GM12865 (cell line): ENCODE data around the gene TGFBR3L.

Source experiments
- DNase-seq: peaks from one replicate; pipeline ENCODE4 v3.0.0; 2010; ENCODE audit warnings: low read depth
- H3K4me3 ChIP-seq: 2 replicates; pipeline ENCODE4 v1.5.1; 2011; ENCODE audit warnings: mild to moderate bottlenecking, low read depth, low read length, control low read depth
- TF ChIP-seq, protein P1 (sequence below): IDR thresholded peaks from 2 replicates; pipeline ENCODE4 v1.5.1; 2011; ENCODE audit warnings: low read length, control low read depth, low read depth, inconsistent platforms; ENCODE audit not compliant: insufficient read depth; ENCODE audit errors: missing control alignments

The TGFBR3L gene

DNA sequence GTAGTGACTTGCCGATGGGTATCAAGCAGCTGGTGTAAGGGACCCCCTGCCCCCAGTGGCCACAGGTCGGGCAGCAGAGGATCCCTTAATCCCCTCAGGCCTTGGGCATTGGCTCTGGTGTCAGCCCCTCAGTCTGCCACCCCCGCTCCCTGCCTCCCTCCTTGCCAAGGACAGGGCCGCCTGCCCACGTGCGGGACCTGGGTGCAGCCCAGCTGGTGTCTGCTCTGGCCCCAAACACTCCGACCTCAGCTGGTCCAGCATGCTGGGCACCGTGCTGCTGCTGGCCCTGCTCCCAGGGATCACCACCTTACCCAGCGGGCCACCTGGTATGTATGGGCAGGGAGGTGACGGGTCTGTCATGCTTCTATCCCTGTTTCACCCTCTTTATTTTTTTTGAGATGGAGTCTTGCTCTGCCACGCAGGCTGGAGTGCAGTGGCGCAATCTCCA lies at the start of gene TGFBR3L:
TSS of gene TGFBR3L (plus strand) at position 233 of the 448 bp plus-strand sequence.
- DNase-seq = no peak
- no peak within 1 kb of the TSS for H3K4me3 ChIP-seq

DNA sequence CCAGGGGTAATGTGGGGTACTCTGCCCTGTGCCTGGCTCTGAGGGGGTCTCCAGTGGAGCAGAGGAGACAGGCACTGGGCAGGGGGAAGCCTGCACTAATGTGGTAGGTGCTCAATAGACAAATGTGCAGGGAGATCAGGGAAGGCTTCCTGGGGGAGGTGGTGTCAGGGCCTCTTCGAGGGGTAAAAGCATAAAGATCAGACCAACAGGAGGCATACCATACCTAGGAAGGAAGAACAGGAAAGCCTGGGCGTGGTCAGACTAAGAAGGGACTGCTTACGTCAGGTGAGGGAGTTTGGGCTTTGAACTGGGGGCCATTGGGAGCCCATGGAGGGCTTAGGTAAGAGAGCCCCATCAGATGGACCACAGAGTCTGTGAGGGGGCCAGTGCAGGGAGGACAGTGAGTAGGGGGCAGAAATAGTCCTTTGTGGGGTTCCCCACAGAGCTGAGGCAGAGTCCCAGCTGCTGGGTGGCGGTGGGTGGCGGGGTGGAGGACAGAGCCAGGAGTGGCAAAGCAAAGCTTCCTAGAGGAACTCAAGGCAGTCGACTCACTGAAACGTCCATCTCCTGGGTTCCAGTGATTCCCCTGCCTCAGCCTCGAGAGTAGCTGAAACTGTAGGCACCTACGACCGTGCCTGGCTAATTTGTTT lies 49.2 kb upstream of the TGFBR3L start:
- peak; percentile 44 for DNase-seq

More for the DNA sequence above, at the start of gene TGFBR3L:
- TF ChIP-seq, protein P1, sequence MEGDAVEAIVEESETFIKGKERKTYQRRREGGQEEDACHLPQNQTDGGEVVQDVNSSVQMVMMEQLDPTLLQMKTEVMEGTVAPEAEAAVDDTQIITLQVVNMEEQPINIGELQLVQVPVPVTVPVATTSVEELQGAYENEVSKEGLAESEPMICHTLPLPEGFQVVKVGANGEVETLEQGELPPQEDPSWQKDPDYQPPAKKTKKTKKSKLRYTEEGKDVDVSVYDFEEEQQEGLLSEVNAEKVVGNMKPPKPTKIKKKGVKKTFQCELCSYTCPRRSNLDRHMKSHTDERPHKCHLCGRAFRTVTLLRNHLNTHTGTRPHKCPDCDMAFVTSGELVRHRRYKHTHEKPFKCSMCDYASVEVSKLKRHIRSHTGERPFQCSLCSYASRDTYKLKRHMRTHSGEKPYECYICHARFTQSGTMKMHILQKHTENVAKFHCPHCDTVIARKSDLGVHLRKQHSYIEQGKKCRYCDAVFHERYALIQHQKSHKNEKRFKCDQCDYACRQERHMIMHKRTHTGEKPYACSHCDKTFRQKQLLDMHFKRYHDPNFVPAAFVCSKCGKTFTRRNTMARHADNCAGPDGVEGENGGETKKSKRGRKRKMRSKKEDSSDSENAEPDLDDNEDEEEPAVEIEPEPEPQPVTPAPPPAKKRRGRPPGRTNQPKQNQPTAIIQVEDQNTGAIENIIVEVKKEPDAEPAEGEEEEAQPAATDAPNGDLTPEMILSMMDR = no peak

DNA sequence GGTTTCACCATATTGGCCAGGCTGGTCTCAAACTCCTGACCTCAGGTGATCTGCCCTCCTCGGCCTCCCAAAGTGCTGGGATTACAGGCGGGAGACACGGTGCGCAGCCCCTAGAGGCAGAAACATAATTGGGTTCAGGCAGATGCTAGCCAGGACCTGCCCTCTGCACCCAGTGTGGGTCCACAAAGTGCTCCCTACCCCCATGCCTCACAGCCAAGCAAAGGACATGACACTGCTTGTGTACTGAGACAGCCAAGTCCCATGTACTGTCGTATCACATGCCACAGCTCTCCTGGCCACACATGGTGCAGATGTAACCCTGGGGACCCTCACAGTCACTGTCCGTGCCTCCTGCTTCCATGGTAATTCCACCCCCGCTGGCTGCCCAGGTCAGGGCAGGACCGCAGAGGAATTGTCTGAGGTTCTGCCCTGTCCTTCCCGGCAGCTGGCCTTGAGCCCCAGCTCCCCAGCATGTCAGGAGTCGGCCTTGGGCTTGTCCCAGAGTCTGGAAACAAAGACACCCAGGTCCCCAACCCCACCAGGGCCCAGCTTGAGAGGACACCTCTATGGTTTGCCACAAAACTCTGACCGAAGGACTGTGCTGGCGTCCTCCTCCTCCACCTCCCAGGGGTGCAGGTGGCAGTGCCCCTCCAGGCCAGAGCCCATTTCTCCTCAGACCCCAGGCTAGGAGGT lies 48.1 kb upstream of the TGFBR3L start:
- TF ChIP-seq, protein P1 = no peak
- no peak for DNase-seq
- no peak overlapping the region for H3K4me3 ChIP-seq

More for the DNA sequence above, 49.2 kb upstream of the TGFBR3L start:
- peak overlapping the region; percentile 7 for H3K4me3 ChIP-seq
- TF ChIP-seq, protein P1 = no peak

DNA sequence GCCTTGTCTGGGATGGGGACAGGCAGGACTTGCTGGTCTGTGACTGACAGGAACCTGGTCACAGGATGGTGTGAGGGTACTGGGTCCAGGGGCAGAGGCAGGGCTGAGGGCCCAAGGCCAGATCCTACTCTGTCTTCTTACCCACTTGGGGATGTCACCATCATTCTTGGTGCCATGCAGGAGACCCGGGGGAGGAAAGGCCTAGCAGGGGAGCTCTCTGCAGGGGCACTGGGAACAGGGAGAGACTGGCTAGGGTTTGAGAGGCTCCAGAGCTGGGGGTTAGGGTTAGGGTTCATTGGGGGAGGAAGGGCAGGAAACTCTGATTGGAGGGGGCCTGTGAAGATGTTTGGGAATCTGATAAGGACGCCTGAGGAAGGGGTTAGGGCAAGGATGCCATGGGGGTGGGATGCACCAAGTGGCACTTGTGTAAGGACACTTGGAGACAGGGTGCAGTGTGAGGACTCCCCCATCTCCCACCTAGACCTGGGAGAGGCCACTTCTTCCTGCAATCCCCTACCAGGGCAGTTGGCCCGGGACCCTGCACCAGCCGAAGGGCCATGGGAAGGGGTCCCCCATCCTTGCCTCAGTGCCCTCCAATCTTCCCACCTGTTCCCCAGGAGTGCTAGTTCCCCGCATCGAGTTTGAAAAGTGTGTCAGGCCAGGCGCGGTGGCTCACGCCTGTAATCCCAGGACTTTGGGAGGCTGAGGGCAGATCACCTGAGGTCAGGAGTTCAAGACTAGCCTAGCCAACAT lies 47.4 kb upstream of the TGFBR3L start:
- TF ChIP-seq, protein P1 = no peak

DNA sequence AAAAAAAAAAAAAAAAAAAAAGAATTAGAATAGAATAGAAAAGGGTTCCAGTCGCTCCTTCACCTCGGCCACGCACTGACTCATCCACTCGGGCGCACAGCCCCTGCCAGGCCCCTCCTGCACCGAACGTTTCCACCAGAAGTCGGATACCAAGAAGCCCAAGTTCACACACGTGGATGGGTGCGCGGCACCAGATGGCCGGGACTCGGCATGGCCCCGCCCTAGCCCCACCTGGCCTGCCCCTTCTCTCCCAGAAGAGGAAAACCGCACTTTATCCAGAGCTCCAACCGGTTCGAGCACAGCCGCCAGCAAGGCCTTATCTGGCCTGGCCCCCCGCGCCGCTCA lies 46.3 kb upstream of the TGFBR3L start:
- no peak for DNase-seq
- TF ChIP-seq, protein P1 = no peak
- H3K4me3 ChIP-seq = peak overlapping the region; percentile 69; the same call in 1 of the 2 replicates

More for the DNA sequence above, 47.4 kb upstream of the TGFBR3L start:
- DNase-seq = no peak
- H3K4me3 ChIP-seq = no peak overlapping the region

DNA sequence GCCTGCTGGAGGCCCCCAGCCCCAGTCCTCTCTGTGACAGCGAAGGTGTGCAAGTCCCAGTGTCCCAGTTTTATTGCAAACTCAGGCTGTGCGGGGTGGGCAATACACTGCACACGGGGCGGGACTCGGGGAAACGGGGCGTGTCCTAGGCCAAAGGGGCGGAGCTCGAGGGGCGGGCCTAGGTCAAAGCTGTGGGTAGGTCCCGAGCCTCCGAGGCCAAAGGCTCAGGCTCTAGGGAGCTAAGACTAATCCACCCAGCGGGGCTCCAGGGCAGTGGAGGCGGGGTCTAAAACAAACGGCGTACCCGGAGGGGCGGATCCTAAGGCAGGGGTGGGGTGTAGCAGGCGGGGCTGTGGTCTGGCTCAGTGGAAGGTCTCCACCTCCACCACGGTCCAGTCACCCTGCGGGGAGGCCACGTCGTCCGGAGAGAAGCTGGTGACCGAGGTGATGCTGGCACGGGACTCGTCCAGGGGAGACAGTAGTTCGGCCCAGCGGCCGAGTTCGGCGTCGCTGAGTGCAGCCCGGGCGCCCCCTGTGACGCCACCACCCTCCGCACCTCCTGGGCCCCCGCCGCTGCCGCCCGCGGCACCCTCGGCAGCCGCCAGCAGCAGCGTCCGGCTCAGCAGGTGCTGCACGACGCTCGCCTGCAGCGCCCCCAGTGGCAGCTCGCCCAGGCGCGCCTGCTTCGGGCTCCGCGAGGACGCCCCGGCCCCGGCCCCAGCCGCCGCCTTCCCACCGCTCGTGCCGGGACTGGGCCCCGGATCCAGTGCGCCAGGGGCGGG lies 45.8 kb upstream of the TGFBR3L start:
- peak overlapping the region; percentile 69 for H3K4me3 ChIP-seq
- DNase-seq = peak; percentile 93
- TF ChIP-seq, protein P1 = peak; percentile 82
